ENCODE results near the gene CA10. TPM values are rescaled to one million over a fixed set of nuclear protein-coding genes. Genes with fewer than 3 reads are reported as not detected.

Gene CA10
- total and polyA plus RNA-seq, 9 of the 15 experiments (the other 6 are each of a cell fraction or from before 2014, with no cell fraction given) = not detected

DNA sequence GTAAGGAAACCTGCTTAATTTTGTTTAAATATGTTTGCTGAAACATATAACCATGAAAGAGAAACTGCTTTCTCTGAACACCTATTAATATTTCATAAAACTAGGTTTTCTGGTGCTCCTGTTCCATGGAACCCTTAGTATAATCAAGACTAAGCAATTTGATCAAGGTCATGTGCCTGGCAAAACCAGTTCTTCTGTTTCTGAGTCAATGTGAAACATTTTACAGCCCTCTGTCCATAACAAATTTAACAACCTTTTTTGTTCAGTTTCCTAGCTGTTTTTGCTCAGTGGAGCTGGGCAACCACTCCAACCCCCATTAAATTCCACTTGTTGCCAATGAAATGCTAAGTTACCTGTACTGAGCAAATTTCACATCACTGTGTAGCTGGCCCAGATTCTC is 344.0 kb downstream of the CA10 start (continued):
- TF ChIP-seq, protein P1, sequence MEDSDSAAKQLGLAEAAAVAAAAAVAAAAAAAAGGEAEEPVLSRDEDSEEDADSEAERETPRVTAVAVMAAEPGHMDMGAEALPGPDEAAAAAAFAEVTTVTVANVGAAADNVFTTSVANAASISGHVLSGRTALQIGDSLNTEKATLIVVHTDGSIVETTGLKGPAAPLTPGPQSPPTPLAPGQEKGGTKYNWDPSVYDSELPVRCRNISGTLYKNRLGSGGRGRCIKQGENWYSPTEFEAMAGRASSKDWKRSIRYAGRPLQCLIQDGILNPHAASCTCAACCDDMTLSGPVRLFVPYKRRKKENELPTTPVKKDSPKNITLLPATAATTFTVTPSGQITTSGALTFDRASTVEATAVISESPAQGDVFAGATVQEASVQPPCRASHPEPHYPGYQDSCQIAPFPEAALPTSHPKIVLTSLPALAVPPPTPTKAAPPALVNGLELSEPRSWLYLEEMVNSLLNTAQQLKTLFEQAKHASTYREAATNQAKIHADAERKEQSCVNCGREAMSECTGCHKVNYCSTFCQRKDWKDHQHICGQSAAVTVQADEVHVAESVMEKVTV (CRISPR knock-in tag; IDR thresholded peaks at IDR 0.05) = no peak
- TF ChIP-seq TFAM (CRISPR knock-in tag; conservative IDR thresholded peaks at IDR 0.05) (no peak), CBFA2T3 (IDR thresholded peaks at IDR 0.05) (no peak), ZBED1 (IDR thresholded peaks at IDR 0.05) (no peak), HDAC2 (IDR thresholded peaks at IDR 0.05) (no peak), ZNF668 (CRISPR knock-in tag; IDR thresholded peaks at IDR 0.05) (no peak), TEAD4 (IDR thresholded peaks at IDR 0.05; ENCODE audit: low read length) (no peak), TEAD4 (CRISPR knock-in tag; IDR thresholded peaks at IDR 0.05; ENCODE audit: borderline replicate concordance) (no peak), RBM34 (IDR thresholded peaks at IDR 0.05; ENCODE audit: borderline replicate concordance, insufficient read depth, low read length) (no peak), SMARCA5 (IDR thresholded peaks at IDR 0.05) (no peak), ZEB2 (IDR thresholded peaks at IDR 0.05) (no peak), ZFP1 (CRISPR knock-in tag; IDR thresholded peaks at IDR 0.05) (no peak), SMARCB1 (IDR thresholded peaks at IDR 0.05; ENCODE audit: insufficient read length, low read depth) (no peak), ATF7 (IDR thresholded peaks at IDR 0.05) (no peak)
- TF ChIP-seq, protein P2, sequence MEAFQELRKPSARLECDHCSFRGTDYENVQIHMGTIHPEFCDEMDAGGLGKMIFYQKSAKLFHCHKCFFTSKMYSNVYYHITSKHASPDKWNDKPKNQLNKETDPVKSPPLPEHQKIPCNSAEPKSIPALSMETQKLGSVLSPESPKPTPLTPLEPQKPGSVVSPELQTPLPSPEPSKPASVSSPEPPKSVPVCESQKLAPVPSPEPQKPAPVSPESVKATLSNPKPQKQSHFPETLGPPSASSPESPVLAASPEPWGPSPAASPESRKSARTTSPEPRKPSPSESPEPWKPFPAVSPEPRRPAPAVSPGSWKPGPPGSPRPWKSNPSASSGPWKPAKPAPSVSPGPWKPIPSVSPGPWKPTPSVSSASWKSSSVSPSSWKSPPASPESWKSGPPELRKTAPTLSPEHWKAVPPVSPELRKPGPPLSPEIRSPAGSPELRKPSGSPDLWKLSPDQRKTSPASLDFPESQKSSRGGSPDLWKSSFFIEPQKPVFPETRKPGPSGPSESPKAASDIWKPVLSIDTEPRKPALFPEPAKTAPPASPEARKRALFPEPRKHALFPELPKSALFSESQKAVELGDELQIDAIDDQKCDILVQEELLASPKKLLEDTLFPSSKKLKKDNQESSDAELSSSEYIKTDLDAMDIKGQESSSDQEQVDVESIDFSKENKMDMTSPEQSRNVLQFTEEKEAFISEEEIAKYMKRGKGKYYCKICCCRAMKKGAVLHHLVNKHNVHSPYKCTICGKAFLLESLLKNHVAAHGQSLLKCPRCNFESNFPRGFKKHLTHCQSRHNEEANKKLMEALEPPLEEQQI (IDR thresholded peaks at IDR 0.05) = no peak
- TF ChIP-seq, protein P3, sequence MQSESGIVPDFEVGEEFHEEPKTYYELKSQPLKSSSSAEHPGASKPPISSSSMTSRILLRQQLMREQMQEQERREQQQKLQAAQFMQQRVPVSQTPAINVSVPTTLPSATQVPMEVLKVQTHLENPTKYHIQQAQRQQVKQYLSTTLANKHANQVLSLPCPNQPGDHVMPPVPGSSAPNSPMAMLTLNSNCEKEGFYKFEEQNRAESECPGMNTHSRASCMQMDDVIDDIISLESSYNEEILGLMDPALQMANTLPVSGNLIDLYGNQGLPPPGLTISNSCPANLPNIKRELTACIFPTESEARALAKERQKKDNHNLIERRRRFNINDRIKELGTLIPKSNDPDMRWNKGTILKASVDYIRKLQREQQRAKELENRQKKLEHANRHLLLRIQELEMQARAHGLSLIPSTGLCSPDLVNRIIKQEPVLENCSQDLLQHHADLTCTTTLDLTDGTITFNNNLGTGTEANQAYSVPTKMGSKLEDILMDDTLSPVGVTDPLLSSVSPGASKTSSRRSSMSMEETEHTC (IDR thresholded peaks at IDR 0.05) = no peak

Measured in K562 (cell line).